Astrocyte (in vitro differentiated cells and primary cell): ENCODE data around the gene MNT. TPM values are rescaled to one million over a fixed set of nuclear protein-coding genes. Genes with fewer than 3 reads are reported as not detected.
A peak's percentile ranks its signal among the peaks of the same experiment; 100 is the strongest.

Experiments
- DNase-seq: peaks from one replicate; pipeline ENCODE4 v3.0.0-alpha.2; 2010; ENCODE audit warnings: low read depth
- FAIRE-seq: peaks from 2 replicates; lab custom pipeline; 2011; peaks lifted over from hg19 to GRCh38; lab: Jason Lieb, UNC
- H2AFZ ChIP-seq: 2 replicates; pipeline ENCODE4 v1.6.0; 2012; ENCODE audit warnings: low read depth, low read length, inconsistent platforms
- H3K27ac ChIP-seq: 2 replicates; pipeline ENCODE4 v1.5.1; 2011; ENCODE audit warnings: low read depth, low read length, inconsistent platforms
- H3K27me3 ChIP-seq: 2 replicates; pipeline ENCODE4 v1.6.0; 2011; ENCODE audit warnings: low read length, inconsistent platforms; ENCODE audit not compliant: insufficient read depth
- H3K36me3 ChIP-seq: 2 replicates; pipeline ENCODE4 v1.5.1; 2011; ENCODE audit warnings: low read length, inconsistent platforms; ENCODE audit not compliant: insufficient read depth
- H3K4me1 ChIP-seq: 2 replicates; pipeline ENCODE4 v1.5.1; 2011; ENCODE audit warnings: low read length, inconsistent platforms; ENCODE audit not compliant: insufficient read depth
- H3K4me2 ChIP-seq: 2 replicates; pipeline ENCODE4 v1.6.0; 2012; ENCODE audit warnings: low read length, inconsistent platforms
- H3K4me3 ChIP-seq: 2 replicates; pipeline ENCODE4 v1.5.1; 2011; ENCODE audit warnings: low read depth, mild to moderate bottlenecking, low read length, inconsistent platforms; ENCODE audit not compliant: insufficient read depth
- H3K79me2 ChIP-seq: 2 replicates; pipeline ENCODE4 v1.6.0; 2012; ENCODE audit warnings: mild to moderate bottlenecking, low read length, inconsistent platforms; ENCODE audit not compliant: insufficient read depth
- H3K9ac ChIP-seq: 2 replicates; pipeline ENCODE4 v1.6.0; 2012; ENCODE audit warnings: mild to moderate bottlenecking, low read length, inconsistent platforms
- H3K9me3 ChIP-seq: 2 replicates; pipeline ENCODE4 v1.5.1; 2012; ENCODE audit warnings: low read depth, mild to moderate bottlenecking, low read length, inconsistent platforms; ENCODE audit not compliant: insufficient read depth
- H4K20me1 ChIP-seq: 2 replicates; pipeline ENCODE4 v1.6.0; 2012; ENCODE audit warnings: low read length, inconsistent platforms; ENCODE audit not compliant: insufficient read depth
- H3K27ac Mint-ChIP-seq: one replicate; pipeline ENCODE4 v1.8.0; 2021; ENCODE audit warnings: mild to moderate bottlenecking, mixed read lengths; ENCODE audit not compliant: unreplicated experiment
- H3K27me3 Mint-ChIP-seq: one replicate; pipeline ENCODE4 v1.8.0; 2021; ENCODE audit warnings: low read depth, mixed read lengths; ENCODE audit not compliant: unreplicated experiment
- H3K36me3 Mint-ChIP-seq: one replicate; pipeline ENCODE4 v1.8.0; 2021; ENCODE audit warnings: low read depth, mixed read lengths; ENCODE audit not compliant: unreplicated experiment
- H3K4me1 Mint-ChIP-seq: one replicate; pipeline ENCODE4 v1.8.0; 2021; ENCODE audit warnings: low read depth, mixed read lengths; ENCODE audit not compliant: unreplicated experiment
- H3K4me3 Mint-ChIP-seq: one replicate; pipeline ENCODE4 v1.8.0; 2021; ENCODE audit warnings: mild to moderate bottlenecking, moderate library complexity, mixed read lengths; ENCODE audit not compliant: unreplicated experiment
- H3K9me3 Mint-ChIP-seq: one replicate; pipeline ENCODE4 v1.8.0; 2021; ENCODE audit warnings: mild to moderate bottlenecking, mixed read lengths; ENCODE audit not compliant: unreplicated experiment
- CTCF ChIP-seq: IDR thresholded peaks from 2 replicates; pipeline ENCODE4 v1.5.1; 2011; ENCODE audit warnings: low read depth, mild to moderate bottlenecking, inconsistent platforms, low read length, moderate library complexity; ENCODE audit not compliant: insufficient read depth
- EZH2 ChIP-seq: IDR thresholded peaks from 2 replicates; pipeline ENCODE4 v1.6.1; 2012; ENCODE audit warnings: mild to moderate bottlenecking, low read length, inconsistent platforms; ENCODE audit not compliant: insufficient read depth
- total RNA-seq: library from RNA; stranded (reverse); gene quantifications from 2 replicates; pipeline ENCODE4 v1.2.1, GENCODE V29; 2021

Gene MNT
- total RNA-seq, 1 donor from 2014 or later: 29.1 TPM

- Histone ChIP-seq H2AFZ (no peak overlapping the region), H3K27me3 (no peaks in the 10 kb centered on the region), H3K9me3 (no peaks in the 10 kb centered on the region), H3K36me3 (no peaks in the 10 kb centered on the region), H3K79me2 (peaks cover 3% of the 10 kb centered on the region), H3K4me2 (no peak overlapping the region), H4K20me1 (peaks cover 51% of the 10 kb centered on the region), H3K27ac (no peak overlapping the region), H3K9ac (no peak overlapping the region), H3K4me1 (peaks cover 10% of the 10 kb centered on the region), H3K4me3 (no peak overlapping the region)
- Mint-ChIP-seq H3K27me3 (no peaks in the 10 kb centered on the region), H3K9me3 (peaks cover 2% of the 10 kb centered on the region), H3K36me3 (peaks cover 8% of the 10 kb centered on the region), H3K4me3 (no peak overlapping the region), H3K27ac (peak overlapping the region; percentile 44), H3K4me1 (peaks cover 4% of the 10 kb centered on the region)
- FAIRE-seq (no peak), DNase-seq (no peak)
- no peak for TF ChIP-seq EZH2
- no peak for TF ChIP-seq CTCF
These were observed 46.5 kb downstream of the MNT start for GRCh38 chr17:2354311-2354710.

GRCh38 chr17:2351269-2351668 lies 49.6 kb downstream of the MNT start:
- Histone ChIP-seq H3K9me3 (no peaks in the 10 kb centered on the region), H3K4me2 (no peak overlapping the region), H4K20me1 (peaks cover 43% of the 10 kb centered on the region), H3K4me3 (no peak overlapping the region), H3K9ac (no peak overlapping the region), H3K27me3 (no peaks in the 10 kb centered on the region), H3K36me3 (no peaks in the 10 kb centered on the region), H3K27ac (no peak overlapping the region), H2AFZ (no peak overlapping the region), H3K79me2 (no peaks in the 10 kb centered on the region), H3K4me1 (peaks cover 11% of the 10 kb centered on the region)
- H3K4me1 Mint-ChIP-seq: peaks cover 12% of the 10 kb centered on the region
- peak overlapping the region; percentile 41 for H3K27ac Mint-ChIP-seq
- H3K36me3 Mint-ChIP-seq: peaks cover 6% of the 10 kb centered on the region
- no peaks in the 10 kb centered on the region for H3K27me3 Mint-ChIP-seq
- peaks cover 2% of the 10 kb centered on the region for H3K9me3 Mint-ChIP-seq
- FAIRE-seq (no peak), DNase-seq (no peak)
- no peak overlapping the region for H3K4me3 Mint-ChIP-seq
- TF ChIP-seq EZH2 (no peak), CTCF (no peak)

GRCh38 chr17:2347805-2348685 lies 52.8 kb downstream of the MNT start:
- Histone ChIP-seq H3K27ac (peak overlapping the region; percentile 9), H3K79me2 (no peaks in the 10 kb centered on the region), H3K4me2 (peak overlapping the region; percentile 17), H3K9ac (no peak overlapping the region), H3K4me3 (no peak overlapping the region), H4K20me1 (peaks cover 35% of the 10 kb centered on the region), H3K9me3 (no peaks in the 10 kb centered on the region), H3K4me1 (peaks cover 11% of the 10 kb centered on the region), H3K27me3 (no peaks in the 10 kb centered on the region), H2AFZ (peak overlapping the region; percentile 7), H3K36me3 (no peaks in the 10 kb centered on the region)
- no peaks in the 10 kb centered on the region for H3K27me3 Mint-ChIP-seq
- peaks cover 15% of the 10 kb centered on the region for H3K4me1 Mint-ChIP-seq
- peaks cover 7% of the 10 kb centered on the region for H3K36me3 Mint-ChIP-seq
- H3K4me3 Mint-ChIP-seq: peak overlapping the region; percentile 23
- H3K9me3 Mint-ChIP-seq: no peaks in the 10 kb centered on the region
- DNase-seq: peak; percentile 66
- FAIRE-seq: peak; percentile 5
- no peak for TF ChIP-seq CTCF
- TF ChIP-seq EZH2: no peak
- peak overlapping the region; percentile 87 for H3K27ac Mint-ChIP-seq
